Activated naive CD8-positive, alpha-beta T cell (primary cell): ENCODE measurements around the gene TFB1M.

Source experiments
- H3K27ac Mint-ChIP-seq: one replicate; pipeline ENCODE4 v1.8.0; 2021; ENCODE audit warnings: mixed read lengths
- H3K27me3 Mint-ChIP-seq: one replicate; pipeline ENCODE4 v1.8.0; 2021; ENCODE audit warnings: mixed read lengths
- H3K36me3 Mint-ChIP-seq: one replicate; pipeline ENCODE4 v1.8.0; 2021; ENCODE audit warnings: mixed read lengths
- H3K4me1 Mint-ChIP-seq: one replicate; pipeline ENCODE4 v1.8.0; 2021; ENCODE audit warnings: low read depth, mixed read lengths
- H3K4me3 Mint-ChIP-seq: one replicate; pipeline ENCODE4 v1.8.0; 2021; ENCODE audit warnings: mild to moderate bottlenecking, mixed read lengths
- H3K9me3 Mint-ChIP-seq: one replicate; pipeline ENCODE4 v1.8.0; 2021; ENCODE audit warnings: low read depth, mixed read lengths

The TFB1M gene

GRCh38 chr6:155291291-155291690 lies 23.0 kb downstream of the TFB1M start:
- Mint-ChIP-seq H3K27ac (no peak overlapping the region), H3K4me1 (no peaks in the 10 kb centered on the region), H3K9me3 (no peaks in the 10 kb centered on the region), H3K27me3 (no peaks in the 10 kb centered on the region), H3K36me3 (peaks cover 6% of the 10 kb centered on the region), H3K4me3 (no peak overlapping the region)

- Mint-ChIP-seq H3K9me3 (no peaks in the 10 kb centered on the region), H3K27ac (no peak overlapping the region), H3K27me3 (no peaks in the 10 kb centered on the region), H3K4me1 (no peaks in the 10 kb centered on the region), H3K36me3 (peaks cover 6% of the 10 kb centered on the region), H3K4me3 (no peak overlapping the region)
Measured at GRCh38 chr6:155290491-155290890, 23.8 kb downstream of the TFB1M start.

DNA sequence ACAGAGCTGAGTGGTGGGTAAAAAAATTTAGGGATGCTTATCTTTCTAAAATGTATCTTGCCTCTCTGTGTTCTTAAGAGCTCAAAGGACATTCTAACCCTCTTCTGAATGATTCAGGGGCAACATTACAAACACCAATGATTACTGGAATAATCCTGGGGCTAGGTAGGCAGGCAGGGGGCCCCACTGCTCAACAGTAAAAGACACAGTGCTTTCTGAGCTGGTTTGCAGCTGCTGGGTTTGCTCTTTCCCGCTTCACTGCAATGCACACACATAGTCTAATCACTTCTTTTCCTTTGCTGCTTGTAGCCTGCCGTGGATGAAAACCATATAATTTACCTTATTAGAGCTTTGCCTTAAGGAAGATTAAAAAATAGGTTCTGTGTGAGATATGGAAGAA lies 26.5 kb downstream of the TFB1M start:
- H3K9me3 Mint-ChIP-seq = no peaks in the 10 kb centered on the region
- peaks cover 6% of the 10 kb centered on the region for H3K36me3 Mint-ChIP-seq
- no peaks in the 10 kb centered on the region for H3K4me1 Mint-ChIP-seq
- H3K27ac Mint-ChIP-seq = no peak overlapping the region
- H3K4me3 Mint-ChIP-seq = no peak overlapping the region
- H3K27me3 Mint-ChIP-seq = no peaks in the 10 kb centered on the region

- Mint-ChIP-seq H3K36me3 (peaks cover 5% of the 10 kb centered on the region), H3K4me3 (no peak overlapping the region), H3K27me3 (no peaks in the 10 kb centered on the region), H3K9me3 (no peaks in the 10 kb centered on the region), H3K4me1 (peaks cover 5% of the 10 kb centered on the region), H3K27ac (no peak overlapping the region)
Measured at GRCh38 chr6:155284775-155285174, 29.5 kb downstream of the TFB1M start.

GRCh38 chr6:155278319-155279049 lies 35.8 kb downstream of the TFB1M start:
- H3K9me3 Mint-ChIP-seq = no peaks in the 10 kb centered on the region
- H3K27me3 Mint-ChIP-seq = no peaks in the 10 kb centered on the region
- H3K27ac Mint-ChIP-seq = no peak overlapping the region
- peaks cover 19% of the 10 kb centered on the region for H3K36me3 Mint-ChIP-seq
- no peak overlapping the region for H3K4me3 Mint-ChIP-seq
- H3K4me1 Mint-ChIP-seq = peaks cover 15% of the 10 kb centered on the region

DNA sequence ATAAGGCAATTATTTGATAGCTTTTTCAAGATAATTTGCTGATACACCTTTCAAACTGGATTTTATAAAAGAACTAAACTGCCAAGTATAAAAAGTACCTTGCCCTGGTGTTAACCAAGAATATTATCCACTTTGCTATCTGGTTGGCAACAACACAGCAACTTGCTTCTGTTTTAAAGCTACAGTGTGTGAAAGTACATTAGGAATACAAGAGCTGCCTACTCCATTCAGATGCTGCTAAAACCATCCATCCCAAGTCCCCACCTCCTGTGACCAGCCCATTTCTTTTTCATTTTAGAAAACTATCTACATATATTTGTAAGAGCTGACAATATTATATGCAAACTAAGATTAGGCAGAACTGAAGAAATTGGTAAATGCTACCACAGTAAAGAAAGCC lies 37.6 kb downstream of the TFB1M start:
- H3K4me1 Mint-ChIP-seq = peaks cover 20% of the 10 kb centered on the region
- H3K27ac Mint-ChIP-seq = no peak overlapping the region
- peaks cover 20% of the 10 kb centered on the region for H3K36me3 Mint-ChIP-seq
- no peaks in the 10 kb centered on the region for H3K9me3 Mint-ChIP-seq
- H3K4me3 Mint-ChIP-seq = no peak overlapping the region
- no peaks in the 10 kb centered on the region for H3K27me3 Mint-ChIP-seq

- Mint-ChIP-seq H3K9me3 (no peaks in the 10 kb centered on the region), H3K27me3 (no peaks in the 10 kb centered on the region), H3K27ac (no peak overlapping the region), H3K4me3 (no peak overlapping the region), H3K36me3 (peaks cover 20% of the 10 kb centered on the region), H3K4me1 (peaks cover 20% of the 10 kb centered on the region)
Measured at GRCh38 chr6:155275808-155276480, 38.3 kb downstream of the TFB1M start.

DNA sequence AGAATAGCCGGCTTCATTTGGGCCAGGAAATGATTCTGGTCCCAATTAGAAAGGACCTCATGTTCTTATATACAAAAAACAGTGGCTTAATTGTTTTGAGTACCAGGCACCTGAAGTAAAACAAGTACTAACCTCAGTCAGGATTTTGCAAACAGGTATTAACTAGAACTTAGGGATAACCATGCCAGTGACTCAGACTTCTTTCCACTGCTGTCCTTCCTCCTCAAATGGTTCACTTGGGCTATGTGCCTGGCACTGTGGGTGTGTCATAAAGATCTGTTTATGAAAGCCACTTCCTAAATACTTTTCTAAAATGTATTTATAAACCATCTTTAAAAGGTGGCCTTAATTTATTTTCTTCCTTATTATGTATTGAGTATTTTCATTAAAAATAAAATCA lies 39.8 kb downstream of the TFB1M start:
- H3K4me3 Mint-ChIP-seq = no peak overlapping the region
- no peaks in the 10 kb centered on the region for H3K27me3 Mint-ChIP-seq
- no peak overlapping the region for H3K27ac Mint-ChIP-seq
- H3K36me3 Mint-ChIP-seq = peaks cover 22% of the 10 kb centered on the region
- no peaks in the 10 kb centered on the region for H3K9me3 Mint-ChIP-seq
- peaks cover 15% of the 10 kb centered on the region for H3K4me1 Mint-ChIP-seq

DNA sequence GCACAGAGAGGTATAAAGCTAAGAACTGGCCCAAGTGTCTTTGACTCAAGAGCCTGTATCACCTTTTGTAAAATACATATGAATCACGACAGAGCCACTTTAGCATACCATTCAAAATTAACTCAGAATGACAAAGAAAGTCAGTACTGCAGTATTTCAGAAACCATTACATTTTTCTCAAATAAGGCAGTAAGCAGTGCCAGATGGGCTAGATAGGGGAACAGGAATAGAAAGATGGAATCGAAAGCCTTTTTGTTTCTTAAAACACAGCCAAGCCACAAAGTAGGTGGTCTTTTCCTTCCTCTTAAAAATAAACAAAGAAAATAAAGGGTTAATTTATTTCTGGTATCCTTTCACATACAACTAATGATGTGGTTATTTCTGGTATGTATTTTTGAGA lies 40.2 kb downstream of the TFB1M start:
- no peaks in the 10 kb centered on the region for H3K9me3 Mint-ChIP-seq
- peaks cover 13% of the 10 kb centered on the region for H3K4me1 Mint-ChIP-seq
- no peak overlapping the region for H3K27ac Mint-ChIP-seq
- H3K36me3 Mint-ChIP-seq = peaks cover 18% of the 10 kb centered on the region
- H3K4me3 Mint-ChIP-seq = no peak overlapping the region
- H3K27me3 Mint-ChIP-seq = no peaks in the 10 kb centered on the region

DNA sequence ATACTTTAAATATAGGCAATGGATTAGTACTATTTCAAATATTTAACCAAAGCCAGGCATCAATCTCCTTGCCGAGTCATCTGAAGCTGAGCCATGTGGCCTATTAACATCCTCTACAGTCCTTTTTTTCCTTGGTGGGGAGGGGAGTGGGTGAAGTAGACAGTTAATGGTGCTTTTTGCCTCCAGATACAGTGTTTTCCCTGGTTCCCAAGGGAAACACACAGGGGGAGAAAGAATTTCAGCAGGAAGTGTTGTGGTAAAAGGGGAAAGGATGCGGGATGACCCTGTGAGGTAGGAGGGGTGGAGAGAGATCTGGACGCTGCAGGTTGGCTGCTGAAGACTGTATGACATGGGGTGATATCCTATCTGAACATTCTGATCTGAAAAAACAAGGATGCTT lies 40.9 kb downstream of the TFB1M start:
- Mint-ChIP-seq H3K4me1 (peaks cover 10% of the 10 kb centered on the region), H3K27me3 (no peaks in the 10 kb centered on the region), H3K36me3 (peaks cover 15% of the 10 kb centered on the region), H3K9me3 (no peaks in the 10 kb centered on the region), H3K27ac (no peak overlapping the region), H3K4me3 (no peak overlapping the region)

DNA sequence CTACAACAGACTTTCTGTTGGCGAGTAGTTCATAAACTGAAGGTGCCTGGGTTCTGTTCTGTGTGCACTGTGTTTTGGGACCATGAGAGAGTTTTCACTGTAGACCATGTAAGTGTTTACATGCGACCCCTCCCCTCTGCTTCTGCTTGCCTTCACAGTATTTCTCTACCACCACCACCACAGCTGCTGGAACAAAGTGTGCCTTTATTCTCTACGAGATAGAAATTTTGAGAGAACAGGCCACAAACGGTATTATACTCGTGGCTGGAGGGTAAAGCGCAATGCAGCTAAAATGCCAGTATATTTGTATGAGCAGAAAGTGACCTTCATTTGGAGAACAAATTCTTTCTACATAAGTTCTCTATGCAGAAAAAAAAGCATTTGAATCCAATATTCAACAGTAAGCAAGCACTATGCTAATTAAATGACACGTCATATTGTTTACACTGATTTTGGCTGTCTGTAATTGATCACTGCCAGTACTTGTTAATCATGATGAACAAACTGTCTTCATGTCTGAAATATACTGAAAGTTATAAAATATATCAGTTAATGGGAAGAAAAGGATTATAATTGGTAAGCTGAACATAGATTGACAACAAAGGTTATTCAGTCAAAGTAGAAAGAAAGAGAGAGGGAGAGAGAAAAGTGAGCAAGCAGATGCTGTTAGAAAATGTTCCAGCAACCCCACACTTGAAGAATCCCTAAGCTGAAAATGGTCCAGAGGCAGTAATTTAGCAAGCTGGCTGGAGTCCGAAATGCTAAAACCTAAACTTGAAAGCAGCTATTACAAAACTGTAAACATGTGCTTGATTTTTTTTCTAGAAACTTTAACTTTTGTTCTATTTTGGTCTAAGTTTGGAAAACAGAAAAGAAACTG lies 41.7 kb downstream of the TFB1M start:
- Mint-ChIP-seq H3K27me3 (no peaks in the 10 kb centered on the region), H3K27ac (peak overlapping the region; percentile 61), H3K9me3 (no peaks in the 10 kb centered on the region), H3K4me3 (no peak overlapping the region), H3K36me3 (peaks cover 17% of the 10 kb centered on the region), H3K4me1 (peaks cover 15% of the 10 kb centered on the region)

DNA sequence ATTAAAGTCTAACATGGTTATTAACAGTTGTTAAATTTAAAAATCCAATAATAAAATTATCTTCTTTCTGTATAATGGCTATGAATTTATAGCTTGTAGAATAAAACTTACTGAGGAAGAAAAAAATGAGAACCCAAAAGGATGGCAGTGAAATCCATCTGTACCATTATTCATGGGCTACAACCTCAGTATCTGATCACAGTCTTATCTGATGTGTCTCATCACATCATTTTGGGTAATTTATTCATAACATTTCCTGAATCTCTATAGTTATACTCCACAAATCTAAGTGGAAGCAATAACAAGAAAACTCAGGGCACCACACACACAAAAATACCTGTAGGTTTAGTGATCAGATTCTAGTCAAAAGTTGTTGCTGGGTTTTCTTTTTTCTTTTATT lies 43.1 kb downstream of the TFB1M start:
- Mint-ChIP-seq H3K27ac (no peak overlapping the region), H3K4me3 (no peak overlapping the region), H3K9me3 (no peaks in the 10 kb centered on the region), H3K36me3 (peaks cover 20% of the 10 kb centered on the region), H3K27me3 (no peaks in the 10 kb centered on the region), H3K4me1 (peaks cover 15% of the 10 kb centered on the region)

GRCh38 chr6:155270561-155271091 lies 43.7 kb downstream of the TFB1M start:
- Mint-ChIP-seq H3K9me3 (no peaks in the 10 kb centered on the region), H3K36me3 (peaks cover 16% of the 10 kb centered on the region), H3K4me3 (no peak overlapping the region), H3K4me1 (peaks cover 15% of the 10 kb centered on the region), H3K27me3 (no peaks in the 10 kb centered on the region), H3K27ac (no peak overlapping the region)

DNA sequence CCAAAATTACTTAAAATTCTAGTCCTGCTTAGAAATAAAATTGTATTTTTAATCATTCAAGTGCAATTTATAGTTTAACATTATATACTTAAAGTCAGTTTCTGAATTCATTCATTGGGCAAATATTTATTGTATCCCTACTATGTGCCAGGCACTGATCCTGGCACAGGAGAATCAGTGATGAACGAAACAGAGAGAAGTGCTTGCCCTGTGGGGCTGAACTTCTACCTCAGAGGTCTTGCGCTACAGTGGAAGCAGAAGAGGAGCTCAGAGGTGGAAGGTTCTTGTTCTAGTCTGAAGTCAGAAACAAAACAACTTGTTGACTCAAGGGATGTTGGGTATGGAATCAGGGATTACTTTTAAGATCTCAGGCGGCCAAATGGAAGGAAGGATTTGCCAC lies 44.5 kb downstream of the TFB1M start:
- no peaks in the 10 kb centered on the region for H3K27me3 Mint-ChIP-seq
- H3K4me3 Mint-ChIP-seq = no peak overlapping the region
- H3K4me1 Mint-ChIP-seq = peaks cover 15% of the 10 kb centered on the region
- no peaks in the 10 kb centered on the region for H3K9me3 Mint-ChIP-seq
- peaks cover 15% of the 10 kb centered on the region for H3K36me3 Mint-ChIP-seq
- no peak overlapping the region for H3K27ac Mint-ChIP-seq
